Progenitor cell of endocrine pancreas (in vitro differentiated cells): ENCODE data around the gene ATXN7L1. TPM values are rescaled to one million over a fixed set of nuclear protein-coding genes. Genes with fewer than 3 reads are reported as not detected.

Source experiments
- DNase-seq: peaks from one replicate; pipeline ENCODE4 v3.0.0; 2021; ENCODE audit warnings: low spot score; ENCODE audit not compliant: unreplicated experiment
- H3K27ac Mint-ChIP-seq: 2 replicates; pipeline ENCODE4 v1.8.0; 2021; ENCODE audit warnings: mild to moderate bottlenecking, moderate library complexity, mixed read lengths
- H3K27me3 Mint-ChIP-seq: 2 replicates; pipeline ENCODE4 v1.8.0; 2021; ENCODE audit warnings: mixed read lengths
- H3K36me3 Mint-ChIP-seq: 2 replicates; pipeline ENCODE4 v1.8.0; 2022; ENCODE audit warnings: mixed read lengths; ENCODE audit not compliant: insufficient read depth
- H3K4me1 Mint-ChIP-seq: 2 replicates; pipeline ENCODE4 v1.8.0; 2021; ENCODE audit warnings: low read depth, mixed read lengths
- H3K4me3 Mint-ChIP-seq: 2 replicates; pipeline ENCODE4 v1.8.0; 2021; ENCODE audit warnings: low read depth, mild to moderate bottlenecking, moderate library complexity, mixed read lengths
- H3K9me3 Mint-ChIP-seq: 2 replicates; pipeline ENCODE4 v1.8.0; 2021; ENCODE audit warnings: low read depth, mixed read lengths
- CTCF ChIP-seq: fragments of 200-600 bp; sonication (generic); IDR thresholded peaks from one replicate; pipeline ENCODE4 v1.5.0; 2021; ENCODE audit warnings: antibody characterized with exemption, mild to moderate bottlenecking; ENCODE audit not compliant: unreplicated experiment
- total RNA-seq: library from RNA; stranded (reverse); gene quantifications from 2 replicates; pipeline ENCODE4 v1.2.1, GENCODE V29; 2021

ATXN7L1 gene
- total RNA-seq, 1 donor from 2014 or later, result 18.3 TPM

- Mint-ChIP-seq H3K4me1 (peaks cover 14% of the 10 kb centered on the region), H3K9me3 (no peaks in the 10 kb centered on the region), H3K4me3 (no peak overlapping the region), H3K36me3 (peaks cover 7% of the 10 kb centered on the region), H3K27me3 (peaks cover 74% of the 10 kb centered on the region), H3K27ac (no peak overlapping the region)
- DNase-seq, result no peak
- TF ChIP-seq CTCF, result no peak
Observed at GRCh38 chr7:105825371-105825770, 51.0 kb downstream of the ATXN7L1 start.

- TF ChIP-seq CTCF, result no peak
Observed at GRCh38 chr7:105822806-105823205, 53.6 kb downstream of the ATXN7L1 start.

DNA sequence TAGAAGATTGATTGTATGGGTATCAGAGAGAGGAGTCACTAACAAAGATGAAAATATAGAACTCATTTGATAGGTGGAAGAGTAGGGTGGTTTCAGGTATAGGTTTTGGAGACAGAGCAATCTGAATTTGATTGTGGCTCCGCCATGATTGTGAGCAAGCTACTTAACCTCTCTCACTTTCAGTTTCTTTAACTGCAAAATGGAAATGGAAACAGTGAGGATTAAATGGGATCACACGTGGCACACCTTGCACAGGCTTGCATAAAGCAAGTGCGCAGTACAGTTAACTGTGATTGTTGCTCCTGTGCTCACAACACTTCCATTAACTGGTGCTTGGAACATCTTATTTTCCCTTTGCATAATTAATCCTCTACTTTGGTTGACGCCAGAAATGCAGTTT, 54.9 kb downstream of the ATXN7L1 start:
- Mint-ChIP-seq H3K9me3 (no peaks in the 10 kb centered on the region), H3K36me3 (peaks cover 12% of the 10 kb centered on the region), H3K27me3 (peaks cover 67% of the 10 kb centered on the region), H3K27ac (no peak overlapping the region), H3K4me3 (no peak overlapping the region), H3K4me1 (peaks cover 10% of the 10 kb centered on the region)
- no peak for DNase-seq
- TF ChIP-seq CTCF, result no peak

More at GRCh38 chr7:105822806-105823205, 53.6 kb downstream of the ATXN7L1 start:
- peaks cover 12% of the 10 kb centered on the region for H3K36me3 Mint-ChIP-seq
- H3K4me1 Mint-ChIP-seq, result no peaks in the 10 kb centered on the region
- H3K4me3 Mint-ChIP-seq, result no peak overlapping the region
- H3K27ac Mint-ChIP-seq, result no peak overlapping the region
- no peak for DNase-seq
- H3K9me3 Mint-ChIP-seq, result no peaks in the 10 kb centered on the region
- H3K27me3 Mint-ChIP-seq, result peaks cover 78% of the 10 kb centered on the region

- H3K4me1 Mint-ChIP-seq, result peaks cover 19% of the 10 kb centered on the region
- peaks cover 65% of the 10 kb centered on the region for H3K27me3 Mint-ChIP-seq
- TF ChIP-seq CTCF, result no peak
- DNase-seq, result no peak
- H3K27ac Mint-ChIP-seq, result no peak overlapping the region
- H3K4me3 Mint-ChIP-seq, result no peak overlapping the region
- H3K9me3 Mint-ChIP-seq, result no peaks in the 10 kb centered on the region
- H3K36me3 Mint-ChIP-seq, result peaks cover 12% of the 10 kb centered on the region
Observed at GRCh38 chr7:105820363-105821066, 55.9 kb downstream of the ATXN7L1 start.

- peaks cover 10% of the 10 kb centered on the region for H3K36me3 Mint-ChIP-seq
- TF ChIP-seq CTCF, result no peak
- no peak overlapping the region for H3K4me3 Mint-ChIP-seq
- H3K27ac Mint-ChIP-seq, result no peak overlapping the region
- peaks cover 65% of the 10 kb centered on the region for H3K27me3 Mint-ChIP-seq
- H3K9me3 Mint-ChIP-seq, result no peaks in the 10 kb centered on the region
- DNase-seq, result no peak
- peaks cover 25% of the 10 kb centered on the region for H3K4me1 Mint-ChIP-seq
Observed at GRCh38 chr7:105819559-105819958, 56.8 kb downstream of the ATXN7L1 start.
